GM21786 (cell line): ENCODE results near the gene TBC1D2B.
"Not testable (repeated sequence)": the region's sequence is repeated elsewhere in the genome, so short reads cannot be mapped to it uniquely, and the experiment has no call there.

Source experiments
- ATAC-seq: cut with Tn5 transposase; IDR thresholded peaks from one replicate; pipeline ENCODE4 v1.9.1; 2021; ENCODE audit not compliant: unreplicated experiment

Gene TBC1D2B

DNA sequence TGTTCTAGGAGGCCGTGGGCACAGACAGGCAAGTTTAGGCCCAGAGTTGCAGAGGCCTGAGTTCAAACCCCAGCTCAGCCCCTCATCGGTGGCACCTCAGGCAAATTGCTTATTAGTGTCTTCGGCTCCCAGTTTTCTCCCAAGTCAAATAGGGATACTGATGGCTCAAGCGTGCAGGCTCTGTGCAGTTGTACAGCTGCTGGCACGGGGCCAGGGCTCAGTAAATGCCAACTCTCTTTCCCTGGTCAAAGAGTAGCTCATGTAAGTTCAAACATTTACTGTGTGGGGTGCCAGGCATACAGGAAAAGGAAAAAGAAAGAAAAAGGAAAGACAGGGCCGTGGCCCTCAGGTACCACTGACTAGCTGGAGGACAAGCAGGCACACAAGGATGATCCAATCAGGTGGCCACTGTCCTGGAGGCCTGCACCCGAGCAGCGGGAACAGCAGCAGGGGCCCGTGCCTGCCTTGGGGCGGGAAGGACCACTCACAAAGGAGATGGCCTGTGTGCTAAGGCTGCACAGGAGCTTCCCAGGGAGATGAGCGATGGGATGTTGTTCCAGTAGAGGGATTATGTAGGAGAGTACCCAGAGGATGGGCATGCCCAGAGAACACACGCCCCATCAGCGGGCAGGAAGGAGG, 70.8 kb downstream of the TBC1D2B start:
- no peak for ATAC-seq

DNA sequence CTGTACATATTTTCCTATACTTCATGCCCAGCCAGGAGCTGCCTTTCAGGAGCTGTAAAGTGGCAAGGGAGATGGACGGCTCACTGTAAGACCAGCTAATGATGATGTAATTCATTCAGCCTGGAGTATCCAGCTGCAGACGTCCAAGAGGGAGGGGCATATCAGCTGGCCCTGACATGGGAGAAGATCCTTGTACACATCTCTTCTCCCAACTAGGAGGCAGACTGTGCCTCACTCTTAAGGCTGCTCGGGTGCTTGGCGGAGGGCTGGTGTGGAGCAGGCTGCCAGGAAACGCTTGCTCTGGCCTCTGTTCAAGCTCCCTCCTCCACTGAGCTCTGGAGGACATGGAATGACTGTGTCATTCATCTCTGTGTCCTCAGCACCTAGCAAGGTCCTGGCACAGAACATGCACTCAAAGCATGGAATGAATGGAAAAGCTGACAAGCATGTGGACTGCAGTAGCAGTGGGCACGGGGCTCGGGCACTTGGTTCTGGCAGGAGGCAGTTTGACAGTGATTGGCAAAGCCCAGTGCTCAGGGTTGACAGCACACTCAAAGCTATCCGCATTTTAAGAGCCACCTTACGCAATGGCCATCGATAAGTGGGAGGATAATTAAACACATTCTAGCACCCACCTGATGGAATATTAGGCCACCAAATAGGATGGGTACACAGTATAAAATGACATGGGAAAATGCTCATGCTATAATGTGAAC, 72.4 kb downstream of the TBC1D2B start:
- ATAC-seq: no peak

DNA sequence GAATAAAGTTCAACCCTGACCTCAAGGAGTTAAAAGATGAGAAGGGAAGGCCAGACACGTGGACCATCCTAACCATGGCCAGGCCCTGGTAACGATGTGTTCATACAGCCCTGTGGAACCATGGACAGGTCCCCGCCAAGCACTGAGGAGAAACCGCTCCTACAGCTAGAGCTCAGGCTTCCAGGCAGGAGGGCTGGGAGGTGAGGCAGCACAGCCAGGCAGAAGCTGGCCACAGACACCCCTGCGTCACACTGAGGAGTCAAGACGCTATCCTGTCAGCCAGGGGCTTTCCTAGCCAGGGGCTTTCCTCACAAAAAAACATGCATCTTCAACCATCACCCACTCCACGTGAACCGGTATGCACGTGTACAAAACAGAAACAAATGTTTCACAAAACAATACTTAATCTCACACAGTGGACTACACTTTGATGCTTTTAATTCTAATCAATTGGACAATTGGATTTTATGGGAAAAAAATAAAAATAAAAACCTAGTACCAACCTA, 73.2 kb downstream of the TBC1D2B start:
- ATAC-seq: no peak

DNA sequence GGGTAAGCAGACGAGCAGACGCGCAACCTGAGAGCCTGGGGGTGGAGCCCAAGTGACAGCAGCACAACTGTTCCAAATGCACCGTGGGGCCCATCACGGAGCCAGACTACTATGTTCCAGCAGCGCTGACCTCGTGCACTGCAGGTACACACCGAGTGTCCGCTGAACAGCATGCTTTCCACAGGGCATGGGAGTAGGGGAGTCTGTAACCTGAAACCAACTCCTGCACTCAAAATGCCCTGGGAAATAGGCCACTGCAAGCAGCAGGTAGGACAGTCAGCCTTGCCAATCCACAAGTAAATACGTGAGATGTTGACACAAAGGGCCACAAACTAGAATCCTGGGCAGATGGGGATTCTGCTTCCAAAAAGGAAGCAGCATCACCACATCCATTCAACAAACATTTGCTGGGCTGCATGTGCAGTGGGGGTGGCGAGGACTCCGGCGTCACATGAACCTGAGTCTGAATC, 73.9 kb downstream of the TBC1D2B start:
- ATAC-seq: no peak

DNA sequence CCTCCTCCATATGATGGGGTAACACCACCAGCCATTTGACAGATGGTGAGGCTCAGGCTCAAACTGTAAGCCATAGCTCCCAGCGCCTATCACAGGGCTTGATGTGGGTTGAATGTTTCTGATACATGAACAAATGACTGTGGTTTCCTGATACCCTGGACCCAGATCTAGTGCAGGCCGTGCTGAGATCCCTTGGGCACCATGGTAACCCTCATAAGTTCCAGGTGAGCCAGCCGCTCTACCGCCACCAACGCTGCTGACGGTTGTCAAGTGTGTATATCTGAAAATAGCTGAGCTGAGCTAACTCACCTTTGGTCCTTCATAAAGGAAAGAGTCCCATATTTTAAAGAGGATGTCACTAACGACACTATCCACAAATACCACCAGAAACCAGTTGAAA, 74.5 kb downstream of the TBC1D2B start:
- no peak for ATAC-seq

DNA sequence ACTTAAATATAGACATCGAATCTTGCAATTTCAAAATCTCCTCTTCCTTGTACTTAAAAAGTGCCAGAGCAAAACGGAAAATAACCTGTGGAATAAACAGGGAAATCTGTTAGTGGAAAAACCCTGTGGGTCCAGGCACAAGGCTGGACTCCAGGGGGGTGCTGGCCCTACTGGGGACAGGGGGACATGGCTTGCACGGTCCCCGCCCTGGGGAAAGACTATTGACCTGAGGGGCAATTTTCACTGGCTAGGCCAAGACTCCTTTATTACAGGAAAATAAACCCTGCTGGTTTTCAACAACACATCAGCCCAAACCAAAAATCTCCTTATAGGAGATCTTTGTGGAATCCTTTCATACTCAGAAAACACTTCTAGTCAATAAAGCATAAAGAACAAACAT, 75.9 kb downstream of the TBC1D2B start:
- ATAC-seq: no peak

DNA sequence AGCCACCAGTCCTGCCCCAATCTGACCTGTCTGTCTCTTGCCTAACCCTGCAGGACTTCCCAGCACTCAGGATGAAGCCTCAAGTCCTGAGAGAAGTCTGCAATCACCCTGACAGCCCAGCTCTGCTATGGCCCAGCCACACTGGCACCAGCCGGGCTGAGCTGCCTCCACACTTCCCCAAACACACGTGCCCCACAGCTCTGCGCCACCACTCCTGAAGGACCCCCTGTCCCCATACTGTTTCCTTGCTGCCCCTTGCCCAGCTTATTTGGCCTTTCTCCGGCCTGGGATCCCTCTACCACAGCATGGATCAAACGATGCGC, 76.6 kb downstream of the TBC1D2B start:
- ATAC-seq: no peak

DNA sequence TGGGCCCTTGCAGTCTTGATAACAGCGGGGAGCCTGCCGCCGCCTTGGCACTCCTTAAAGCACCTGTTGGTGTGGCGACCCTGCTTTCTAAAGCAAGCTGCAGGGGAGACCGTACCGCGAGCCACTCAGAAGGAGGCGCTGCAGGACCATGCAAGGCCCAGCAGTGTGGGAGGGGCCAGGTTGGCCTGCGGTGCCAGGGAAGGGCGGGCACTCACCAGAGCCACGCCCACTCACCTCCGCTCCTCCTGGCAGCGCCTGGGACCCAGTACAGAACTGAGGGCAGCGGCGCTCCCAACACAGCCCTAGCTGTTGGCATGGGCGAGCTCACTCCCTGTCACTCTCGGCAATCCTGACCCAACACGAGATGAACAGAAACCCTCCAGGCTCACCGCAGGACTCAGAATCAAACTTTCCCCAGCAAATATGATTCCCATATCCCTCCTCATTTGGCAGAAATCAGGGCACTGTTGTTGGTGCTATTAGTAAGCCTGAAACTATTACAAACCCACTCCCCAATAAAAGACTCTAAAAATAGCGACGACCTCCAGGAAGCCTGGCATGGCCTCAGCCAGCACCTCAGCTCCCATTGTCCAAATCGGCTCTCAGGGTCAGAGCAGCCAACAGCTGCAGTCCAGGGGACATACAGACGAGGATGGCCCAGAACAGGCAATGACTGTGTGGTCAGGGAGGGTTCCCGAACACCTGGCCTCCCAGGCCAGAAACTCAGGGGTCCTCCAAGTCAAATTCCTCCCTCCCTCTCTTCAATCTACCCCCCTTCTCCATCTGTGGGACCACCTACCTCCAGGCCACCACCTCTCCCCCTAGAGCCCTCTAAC, 77.2 kb downstream of the TBC1D2B start:
- no peak for ATAC-seq

DNA sequence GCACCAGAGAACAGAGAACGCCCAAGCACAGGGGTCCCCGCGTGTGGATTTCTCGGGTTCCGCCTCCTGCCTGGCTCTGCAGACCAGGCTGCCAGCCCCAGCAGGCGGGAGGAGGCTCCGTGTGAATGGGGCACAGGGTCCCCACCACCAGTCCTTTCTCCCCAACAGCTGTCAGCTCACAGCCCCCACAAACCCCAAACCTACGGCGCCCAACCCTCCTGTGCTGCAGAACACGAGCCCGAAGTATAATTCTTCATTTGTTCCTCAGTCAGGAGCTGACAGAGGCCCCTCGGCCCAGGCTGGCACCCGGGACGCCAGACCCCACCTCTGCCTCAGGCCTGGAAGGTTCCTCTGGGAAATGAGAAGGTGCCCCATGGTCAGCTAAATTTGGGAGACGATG, 78.0 kb downstream of the TBC1D2B start:
- no peak for ATAC-seq

DNA sequence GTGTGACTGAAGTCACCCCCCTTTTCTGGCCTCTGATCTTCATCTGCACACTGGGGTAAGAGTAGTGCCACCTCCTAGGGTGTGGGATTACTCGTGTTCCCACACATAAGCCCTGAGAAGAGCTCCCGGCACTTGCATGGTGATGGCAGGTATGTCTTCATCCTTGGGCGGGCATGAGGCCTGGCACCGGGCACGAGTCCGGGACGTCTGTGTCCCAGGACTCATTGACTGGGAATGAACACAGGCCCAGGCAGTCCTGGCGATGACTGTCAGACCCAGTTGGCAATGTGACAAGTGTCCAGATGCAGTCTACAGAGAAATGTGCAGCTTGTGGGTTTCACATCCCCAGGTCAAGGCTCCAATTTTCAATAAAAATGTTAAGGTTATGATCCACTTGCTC, 78.9 kb downstream of the TBC1D2B start:
- ATAC-seq: no peak

DNA sequence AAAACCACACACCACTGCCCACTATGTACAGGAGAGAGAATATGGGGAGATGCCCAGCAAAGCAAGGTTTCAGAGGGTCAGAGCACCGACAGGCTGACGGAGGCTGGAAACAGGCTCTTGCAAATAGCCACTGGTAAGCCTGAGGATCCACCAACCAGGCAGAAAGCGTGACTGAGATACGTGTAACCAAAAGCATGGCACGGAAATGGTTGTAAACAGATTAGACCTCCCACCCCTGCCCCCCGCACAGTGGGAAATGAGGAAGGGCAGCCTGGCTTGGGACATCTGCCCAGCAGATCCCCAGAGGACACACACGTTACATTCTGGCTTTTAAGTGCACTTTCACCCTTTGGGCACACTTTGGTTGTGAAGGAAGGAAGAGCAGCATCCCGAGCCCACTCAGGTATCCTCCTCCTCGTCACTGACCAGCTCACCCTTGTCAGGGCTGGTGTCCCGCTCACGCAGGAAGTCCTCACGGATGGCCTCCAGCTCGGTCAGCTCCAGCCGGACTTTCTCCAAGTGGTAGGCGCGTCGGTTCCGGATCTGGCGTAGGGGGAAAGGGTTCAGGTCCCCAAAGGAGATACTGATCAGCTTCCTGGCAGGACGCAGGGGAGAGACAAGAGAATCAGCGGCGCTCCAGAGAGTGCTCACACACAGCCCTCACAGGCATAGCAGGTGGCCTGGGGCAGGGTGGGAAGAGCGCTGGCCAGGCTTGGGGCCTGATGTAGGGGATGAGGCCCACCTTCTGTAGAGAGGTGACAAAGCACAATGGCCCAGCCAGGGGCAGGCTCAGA, 79.6 kb downstream of the TBC1D2B start:
- ATAC-seq: not testable (repeated sequence)

DNA sequence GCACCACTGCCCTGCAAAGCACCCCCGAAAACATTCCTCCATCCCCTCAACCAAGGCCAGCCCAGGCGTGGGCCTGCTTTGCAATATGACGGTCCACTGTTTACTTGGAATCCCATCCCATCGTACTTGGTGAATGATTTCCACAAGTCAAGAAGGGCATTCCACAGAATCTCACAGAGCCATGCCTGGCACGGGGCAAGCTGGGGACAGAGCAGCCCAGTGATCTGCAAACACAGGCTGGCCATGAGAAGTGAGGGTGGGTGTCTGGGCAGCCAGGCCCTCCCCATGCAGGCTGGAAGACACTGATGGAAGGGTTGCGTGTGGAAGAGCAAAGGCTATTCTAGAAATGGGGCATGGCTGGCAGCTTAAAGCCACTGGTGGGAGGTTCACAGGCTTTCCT, 80.3 kb downstream of the TBC1D2B start:
- ATAC-seq: not testable (repeated sequence)

DNA sequence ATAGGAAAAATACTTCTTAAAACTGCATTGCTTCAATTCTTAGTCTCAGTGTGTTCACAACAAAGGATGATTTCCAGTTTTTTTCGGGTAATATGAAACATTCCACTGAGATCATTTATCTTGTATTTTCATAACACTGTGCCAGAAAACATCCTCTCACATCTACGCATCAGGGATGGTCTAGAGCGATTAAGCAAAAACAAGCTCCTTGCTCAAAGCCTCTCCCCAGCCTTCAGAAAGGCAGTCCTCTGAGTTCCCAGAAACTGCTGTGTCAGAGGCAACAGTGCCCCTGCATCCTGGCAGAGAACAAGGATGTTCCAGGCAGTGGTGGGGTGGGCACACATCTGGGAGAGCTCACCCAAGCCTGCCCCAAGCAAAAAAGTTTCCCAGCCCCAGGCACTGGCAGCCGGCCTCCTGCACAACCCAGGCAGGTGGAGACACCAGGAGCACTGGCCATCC, 80.8 kb downstream of the TBC1D2B start:
- ATAC-seq: not testable (repeated sequence)

DNA sequence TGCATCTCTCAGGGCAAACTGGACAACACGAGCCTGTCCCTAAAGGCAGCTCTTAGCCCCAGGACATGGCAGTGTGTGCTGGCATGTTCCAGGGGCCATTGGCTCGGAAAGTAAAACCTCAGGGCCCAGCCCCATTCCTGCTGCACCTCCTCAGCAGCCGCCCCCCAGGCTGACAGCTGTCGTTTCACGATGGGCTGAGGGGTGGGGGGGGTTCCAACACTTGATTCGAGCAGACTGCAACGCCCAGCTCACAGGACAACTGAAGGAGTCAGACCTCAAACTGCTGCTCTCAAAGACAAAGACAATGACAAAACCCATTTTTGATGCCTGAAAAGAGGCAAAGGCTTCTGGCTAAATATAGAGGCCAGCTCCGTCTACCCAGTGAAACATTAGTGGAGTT, 81.3 kb downstream of the TBC1D2B start:
- ATAC-seq: not testable (repeated sequence)

DNA sequence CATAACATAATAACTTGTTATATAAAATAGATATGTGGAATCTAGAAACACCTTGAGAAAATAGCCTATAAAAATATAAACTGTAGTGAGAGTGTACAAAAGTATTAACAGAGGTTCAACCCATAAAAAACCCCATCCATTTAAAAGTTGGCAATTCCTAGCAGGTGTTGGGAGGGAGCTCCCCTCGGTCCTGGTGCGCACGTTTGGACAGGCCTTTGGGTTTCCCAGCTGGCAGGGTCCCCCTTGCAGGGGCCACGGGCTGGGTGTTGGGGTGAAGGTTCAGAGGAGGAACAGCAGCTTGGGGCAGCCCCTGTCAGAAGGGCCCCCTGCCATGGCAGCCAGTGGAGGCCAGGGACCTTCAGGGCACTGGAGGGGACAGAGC, 82.0 kb downstream of the TBC1D2B start:
- not testable (repeated sequence) for ATAC-seq

DNA sequence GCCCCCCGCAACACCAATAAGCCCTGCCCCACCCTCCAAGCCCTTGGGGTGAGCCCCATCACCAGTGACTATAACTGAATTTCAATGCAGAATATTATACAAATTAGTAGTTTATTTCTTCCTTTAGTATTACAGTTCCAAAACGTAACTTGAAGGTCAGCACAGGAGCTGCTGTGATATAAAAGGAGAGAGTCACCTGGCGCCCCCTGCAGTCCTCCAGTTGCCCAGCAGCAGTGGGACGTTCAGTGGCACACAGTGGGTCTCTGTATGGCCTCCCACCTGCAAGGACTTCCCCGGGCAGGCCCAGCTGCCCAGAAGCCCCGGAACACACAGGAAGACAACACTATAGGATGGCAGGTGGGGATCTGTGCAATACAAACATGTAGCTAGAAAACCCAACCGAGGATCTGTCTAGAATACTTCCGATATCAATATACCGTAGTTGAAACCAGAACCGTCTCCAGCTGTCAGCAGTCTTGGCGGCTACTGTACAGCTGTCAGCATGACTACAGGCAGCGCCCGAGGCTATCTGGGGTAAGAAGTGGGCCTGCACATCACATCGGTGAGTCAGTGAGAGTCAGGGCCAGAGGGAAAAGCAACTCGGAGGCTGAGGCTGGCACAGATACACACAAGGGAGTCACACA, 82.5 kb downstream of the TBC1D2B start:
- not testable (repeated sequence) for ATAC-seq

DNA sequence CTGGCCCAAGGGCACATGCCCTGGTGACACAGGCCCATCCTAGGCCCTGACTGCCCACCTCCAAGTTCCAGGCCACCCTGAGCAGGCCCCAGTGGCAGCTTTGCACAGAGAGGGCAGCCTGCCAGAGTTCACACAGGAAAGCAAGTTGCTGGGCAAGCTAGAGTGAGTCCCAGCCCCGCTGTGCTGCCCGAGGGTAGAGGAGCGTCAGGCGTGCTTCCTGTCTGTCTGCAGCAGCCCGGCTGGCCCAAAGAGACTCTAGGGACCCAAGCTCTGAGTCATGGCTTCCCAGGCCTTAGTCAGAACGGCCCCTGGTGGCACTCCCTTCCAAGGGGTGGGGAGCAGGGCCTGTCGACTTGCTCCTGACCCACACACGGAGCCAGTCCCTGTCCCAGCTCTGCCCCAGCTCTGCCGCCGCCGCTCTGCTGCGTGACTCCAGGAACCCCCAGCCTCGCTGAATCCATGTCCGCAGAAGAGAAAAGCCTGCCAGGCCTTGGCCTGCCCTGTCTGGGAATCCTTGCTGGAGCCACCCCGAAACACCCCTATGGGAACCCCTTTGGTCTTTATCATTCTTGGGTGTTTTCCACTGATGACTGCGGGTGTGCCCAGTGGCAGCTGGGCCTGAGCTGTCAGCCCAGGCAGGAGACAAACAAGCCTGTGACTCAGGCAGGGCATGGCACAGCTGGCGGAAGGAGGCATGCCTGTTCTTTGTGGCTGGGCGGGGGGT, 83.4 kb downstream of the TBC1D2B start:
- ATAC-seq: peak; percentile 86

DNA sequence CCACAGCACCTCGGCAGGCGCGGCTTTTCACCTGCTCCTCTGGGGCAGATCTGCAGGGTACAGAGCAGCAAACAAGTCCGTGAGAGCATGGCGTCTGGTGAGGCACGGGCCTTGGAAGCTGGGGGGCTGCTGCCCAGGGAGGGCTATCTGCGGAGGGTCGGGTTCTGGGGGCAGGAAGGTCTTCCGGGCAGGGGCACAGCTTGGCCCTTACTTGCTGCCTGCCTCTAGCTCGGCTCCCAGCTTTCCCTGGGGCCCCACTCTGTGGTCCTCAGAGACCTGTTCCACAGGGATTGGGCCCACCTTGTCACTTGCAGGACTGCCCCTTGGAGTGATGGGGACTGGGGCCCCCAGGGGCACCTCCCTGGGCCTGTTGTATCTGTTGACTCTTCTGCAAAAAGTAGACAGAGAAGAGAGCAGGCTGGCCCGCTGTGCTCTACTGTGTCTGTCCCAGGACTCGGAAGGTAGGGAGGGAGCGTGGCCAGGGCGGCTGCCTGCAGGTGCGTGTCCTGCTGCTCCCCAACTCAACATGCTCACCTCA, 84.1 kb downstream of the TBC1D2B start:
- no peak for ATAC-seq
